Measurements from ENCODE around the gene MPPED2.

DNA sequence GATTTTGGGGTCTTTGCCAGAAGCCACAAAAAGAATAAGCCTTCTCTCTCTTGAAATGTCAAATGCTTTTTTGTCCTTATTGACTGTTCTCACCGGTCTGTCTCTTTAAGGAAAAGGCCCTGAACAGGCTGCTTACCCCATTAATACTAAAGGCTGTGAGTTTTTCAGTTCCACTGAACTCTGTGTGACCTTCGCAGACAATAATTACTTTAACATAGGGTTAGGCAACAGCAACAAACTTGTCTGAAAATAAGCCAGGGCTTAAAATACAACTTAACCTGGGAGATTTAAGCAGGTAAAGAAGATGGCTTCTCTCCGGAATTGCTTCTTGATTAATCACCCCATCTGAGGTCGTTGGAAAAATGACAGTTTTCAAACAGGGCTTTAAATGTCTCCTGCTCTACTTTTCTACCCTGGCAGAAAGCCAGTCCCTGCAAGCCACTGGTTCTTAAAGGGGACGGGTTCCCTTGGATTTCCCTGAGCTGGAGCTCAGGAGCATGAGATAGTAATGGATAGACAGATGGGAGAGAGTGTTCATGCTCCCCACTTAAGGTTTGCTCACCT is 193.8 kb downstream of the MPPED2 start:
- TF ChIP-seq ZNF274 (IDR thresholded peaks at IDR 0.05; ENCODE audit: insufficient read depth, insufficient read length), result no peak
- no peak for TF ChIP-seq POLR2A (IDR thresholded peaks at IDR 0.05; ENCODE audit: low read depth, low read length)
- no peak for TF ChIP-seq SREBF2 (IDR thresholded peaks at IDR 0.05; ENCODE audit: low read length)
- no peak for TF ChIP-seq SP1 (IDR thresholded peaks at IDR 0.05; ENCODE audit: low read depth, low read length)
- TF ChIP-seq CBFB (IDR thresholded peaks at IDR 0.05; ENCODE audit: low read depth), result no peak
- no peak for TF ChIP-seq SMAD1 (IDR thresholded peaks at IDR 0.05; ENCODE audit: low read depth, partially characterized antibody)
- TF ChIP-seq, protein P1, sequence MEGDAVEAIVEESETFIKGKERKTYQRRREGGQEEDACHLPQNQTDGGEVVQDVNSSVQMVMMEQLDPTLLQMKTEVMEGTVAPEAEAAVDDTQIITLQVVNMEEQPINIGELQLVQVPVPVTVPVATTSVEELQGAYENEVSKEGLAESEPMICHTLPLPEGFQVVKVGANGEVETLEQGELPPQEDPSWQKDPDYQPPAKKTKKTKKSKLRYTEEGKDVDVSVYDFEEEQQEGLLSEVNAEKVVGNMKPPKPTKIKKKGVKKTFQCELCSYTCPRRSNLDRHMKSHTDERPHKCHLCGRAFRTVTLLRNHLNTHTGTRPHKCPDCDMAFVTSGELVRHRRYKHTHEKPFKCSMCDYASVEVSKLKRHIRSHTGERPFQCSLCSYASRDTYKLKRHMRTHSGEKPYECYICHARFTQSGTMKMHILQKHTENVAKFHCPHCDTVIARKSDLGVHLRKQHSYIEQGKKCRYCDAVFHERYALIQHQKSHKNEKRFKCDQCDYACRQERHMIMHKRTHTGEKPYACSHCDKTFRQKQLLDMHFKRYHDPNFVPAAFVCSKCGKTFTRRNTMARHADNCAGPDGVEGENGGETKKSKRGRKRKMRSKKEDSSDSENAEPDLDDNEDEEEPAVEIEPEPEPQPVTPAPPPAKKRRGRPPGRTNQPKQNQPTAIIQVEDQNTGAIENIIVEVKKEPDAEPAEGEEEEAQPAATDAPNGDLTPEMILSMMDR (IDR thresholded peaks at IDR 0.05 in 2 of 3, conservative IDR thresholded peaks at IDR 0.05 in 1 of 3; ENCODE audit: control insufficient read depth in 2 of 3, extremely low read depth in 1 of 3, insufficient read depth in 1 of 3, low read depth in 3 of 3, low read length in 3 of 3), result no peak
- no peak for TF ChIP-seq HCFC1 (IDR thresholded peaks at IDR 0.05; ENCODE audit: low read length)
- no peak for TF ChIP-seq EZH2 (IDR thresholded peaks at IDR 0.05; ENCODE audit: borderline replicate concordance, control insufficient read depth, low read depth, low read length)
- TF ChIP-seq CHD2 (IDR thresholded peaks at IDR 0.05; ENCODE audit: borderline replicate concordance, low read depth, low read length), result no peak
- TF ChIP-seq MYC (IDR thresholded peaks at IDR 0.05; ENCODE audit: insufficient read depth, insufficient read length, insufficient replicate concordance, low read length, severe bottlenecking), result no peak

Data from GM12878 (cell line).